Right lobe of liver (tissue), 6 donors: ENCODE measurements around the gene SUGCT. TPM values are rescaled to one million over a fixed set of nuclear protein-coding genes. Genes with fewer than 3 reads are reported as not detected.
"Not testable (repeated sequence)": the region's sequence is repeated elsewhere in the genome, so short reads cannot be mapped to it uniquely, and the experiment has no call there.

Experiments
- ATAC-seq, 4 donors: fragments of 200-7000 bp; cut with Tn5 transposase; one replicate each; pipeline ENCODE4 v1.9.1; 2020; ENCODE audit warnings: mild to moderate bottlenecking in 4 of 4, moderate library complexity in 4 of 4
- DNase-seq, 3 donors: peaks; one replicate each; pipeline ENCODE4 v3.0.0-alpha.2; 2020
- H3K27ac ChIP-seq, 3 donors: fragments of 200-600 bp; one replicate each; pipeline ENCODE4 v1.8.0; 2022
- H3K27me3 ChIP-seq, 2 donors: fragments of 200-600 bp; one replicate each; pipeline ENCODE4 v1.8.0; 2022
- H3K36me3 ChIP-seq, 4 donors: fragments of 200-600 bp; sonication (generic) in 1 of 4; one replicate each; pipeline versions ENCODE4 v1.5.1 to v1.8.0; 2017 to 2022; ENCODE audit warnings: control low read depth in 1 of 4
- H3K4me1 ChIP-seq, 4 donors: fragments of 200-600 bp; sonication (generic) in 1 of 4; one replicate each; pipeline versions ENCODE4 v1.5.1 to v1.8.0; 2017 to 2022; ENCODE audit warnings: control low read depth in 1 of 4
- H3K4me3 ChIP-seq, 3 donors: fragments of 200-600 bp; one replicate each; pipeline ENCODE4 v1.8.0; 2022
- H3K9me3 ChIP-seq, 4 donors: fragments of 200-600 bp; sonication (generic) in 1 of 4; one replicate each; pipeline versions ENCODE4 v1.5.1 to v1.8.0; 2017 to 2022; ENCODE audit warnings: control low read depth in 1 of 4
- CTCF ChIP-seq, 4 donors: fragments of 200-600 bp in 3 of 4; fragments of 450-650 bp in 1 of 4; IDR thresholded peaks; one replicate each; pipeline versions ENCODE4 v1.5.1 to v1.8.0; 2016 to 2022; ENCODE audit warnings: antibody characterized with exemption in 4 of 4, mild to moderate bottlenecking in 2 of 4
- POLR2A ChIP-seq: fragments of 450-650 bp; IDR thresholded peaks from one replicate; pipeline ENCODE4 v1.6.1; 2017; ENCODE audit warnings: antibody characterized with exemption, mild to moderate bottlenecking
- WGBS: methylation state at CpG from one replicate; pipeline ENCODE4 v1.1.6; 2018; ENCODE audit warnings: low coverage, low lambda C conversion rate; ENCODE audit not compliant: insufficient coverage; ENCODE audit errors: missing lambda C conversion rate; 5-methylcytosine and 5-hydroxymethylcytosine counted together
- intact Hi-C, 2 donors: fragments of 100-400 bp; cut with DNase I; formaldehyde crosslinking; loops; one replicate each; pipeline versions ENCODE4 v1.11.2 to v1.14.1; 2022
- total RNA-seq, 6 experiments: library from RNA; depleted of rRNA in 2 of 6; stranded (reverse); fragments of >200 nt in 2 of 6; fragmentation: NEBNext Ultra II Directional in 3 of 6; extraction: Animal tissue kit (Norgen Biotek cat#: 25700) in 3 of 6; gene quantifications; one replicate each; pipeline versions ENCODE4 v1.1.0 to v1.2.4, GENCODE V29; 2016 to 2023
- donor health status: DM: no; HTN: yes; CAD: no.
- donor health status: DM: no; HTN: no; CAD: no.
- donor health status: DM: no; HTN: no; CAD: no.
- donor health status: DM: no; HTN: yes; CAD: no.
- donor health status: DM: no; HTN: yes; CAD: no.

SUGCT gene
- total RNA-seq, 6 experiments from 2014 or later = 10.1 to 21.0 (median 14.2) TPM

- ATAC-seq (no peak), DNase-seq (no peak)
- H3K27ac ChIP-seq = no peak overlapping the region
- no peaks in the 10 kb centered on the region for H3K9me3 ChIP-seq
- H3K4me3 ChIP-seq = no peak overlapping the region
- H3K36me3 ChIP-seq = no peaks in the 10 kb centered on the region
- intact Hi-C loops = no loop called here
- 97% methylated on average over 2 of the region's 2 CpGs for WGBS
- no peaks in the 10 kb centered on the region for H3K27me3 ChIP-seq
- no peak for TF ChIP-seq CTCF (IDR thresholded peaks at IDR 0.05)
- no peak for TF ChIP-seq POLR2A
- H3K4me1 ChIP-seq = peaks cover 0 to 7% (median 0%) of the 10 kb centered on the region in 4 donors
Measured at GRCh38 chr7:40205992-40206391, 71.2 kb downstream of the SUGCT start.

GRCh38 chr7:40211276-40212003, 76.6 kb downstream of the SUGCT start:
- no peaks in the 10 kb centered on the region for H3K9me3 ChIP-seq
- H3K4me1 ChIP-seq = no peaks in the 10 kb centered on the region
- no peak overlapping the region for H3K4me3 ChIP-seq
- no peaks in the 10 kb centered on the region for H3K27me3 ChIP-seq
- TF ChIP-seq POLR2A (no peak), CTCF (IDR thresholded peaks at IDR 0.05) (no peak)
- no peaks in the 10 kb centered on the region for H3K36me3 ChIP-seq
- DNase-seq (no peak), ATAC-seq (no peak)
- intact Hi-C loops = no loop called here
- no peak overlapping the region for H3K27ac ChIP-seq
- 77% methylated on average over 5 of the region's 5 CpGs for WGBS

GRCh38 chr7:40213291-40213690, 78.5 kb downstream of the SUGCT start:
- Histone ChIP-seq H3K9me3 (no peaks in the 10 kb centered on the region), H3K27me3 (no peaks in the 10 kb centered on the region), H3K27ac (no peak overlapping the region), H3K4me3 (no peak overlapping the region), H3K4me1 (no peaks in the 10 kb centered on the region), H3K36me3 (no peaks in the 10 kb centered on the region)
- intact Hi-C loops = no loop called here
- ATAC-seq (no peak), DNase-seq (no peak)
- WGBS = 62% methylated on average over 2 of the region's 2 CpGs
- TF ChIP-seq POLR2A (no peak), CTCF (IDR thresholded peaks at IDR 0.05) (no peak)

- no peaks in the 10 kb centered on the region for H3K4me1 ChIP-seq
- no peak for TF ChIP-seq POLR2A
- TF ChIP-seq CTCF (IDR thresholded peaks at IDR 0.05) = no peak
- no peak overlapping the region for H3K4me3 ChIP-seq
- no peak for DNase-seq
- WGBS = 91% methylated on average over 3 of the region's 3 CpGs
- no peaks in the 10 kb centered on the region for H3K9me3 ChIP-seq
- ATAC-seq = no peak
- no peaks in the 10 kb centered on the region for H3K36me3 ChIP-seq
- no peak overlapping the region for H3K27ac ChIP-seq
- H3K27me3 ChIP-seq = no peaks in the 10 kb centered on the region
- intact Hi-C loops = no loop called here
Measured at GRCh38 chr7:40213856-40214255, 79.1 kb downstream of the SUGCT start.

- H3K4me3 ChIP-seq, H3K36me3 ChIP-seq, DNase-seq, ATAC-seq, H3K27ac ChIP-seq, H3K4me1 ChIP-seq, H3K27me3 ChIP-seq, intact Hi-C loops, H3K9me3 ChIP-seq: not testable (repeated sequence)
- 93% methylated on average over 4 of the region's 7 CpGs for WGBS
Measured at GRCh38 chr7:40218612-40219011, 83.8 kb downstream of the SUGCT start.
